LNCaP clone FGC (cell line): ENCODE results near the gene ODR4.
A peak's percentile ranks its signal among the peaks of the same experiment; 100 is the strongest.
"Not testable (repeated sequence)": the region's sequence is repeated elsewhere in the genome, so short reads cannot be mapped to it uniquely, and the experiment has no call there.

ENCODE experiments used
- DNase-seq: peaks from one replicate; pipeline ENCODE4 v3.0.0-alpha.2; 2011; ENCODE audit warnings: low read depth
- H3K4me3 ChIP-seq: 2 replicates; pipeline ENCODE4 v1.5.1; 2011; ENCODE audit warnings: mild to moderate bottlenecking, low read depth, low read length, control low read depth
- TF ChIP-seq, protein P1 (sequence below): IDR thresholded peaks from 2 replicates; pipeline ENCODE4 v1.5.1; 2012; ENCODE audit warnings: mild to moderate bottlenecking; ENCODE audit not compliant: control insufficient read depth, insufficient read depth; ENCODE audit errors: extremely low read depth

ODR4 gene

DNA sequence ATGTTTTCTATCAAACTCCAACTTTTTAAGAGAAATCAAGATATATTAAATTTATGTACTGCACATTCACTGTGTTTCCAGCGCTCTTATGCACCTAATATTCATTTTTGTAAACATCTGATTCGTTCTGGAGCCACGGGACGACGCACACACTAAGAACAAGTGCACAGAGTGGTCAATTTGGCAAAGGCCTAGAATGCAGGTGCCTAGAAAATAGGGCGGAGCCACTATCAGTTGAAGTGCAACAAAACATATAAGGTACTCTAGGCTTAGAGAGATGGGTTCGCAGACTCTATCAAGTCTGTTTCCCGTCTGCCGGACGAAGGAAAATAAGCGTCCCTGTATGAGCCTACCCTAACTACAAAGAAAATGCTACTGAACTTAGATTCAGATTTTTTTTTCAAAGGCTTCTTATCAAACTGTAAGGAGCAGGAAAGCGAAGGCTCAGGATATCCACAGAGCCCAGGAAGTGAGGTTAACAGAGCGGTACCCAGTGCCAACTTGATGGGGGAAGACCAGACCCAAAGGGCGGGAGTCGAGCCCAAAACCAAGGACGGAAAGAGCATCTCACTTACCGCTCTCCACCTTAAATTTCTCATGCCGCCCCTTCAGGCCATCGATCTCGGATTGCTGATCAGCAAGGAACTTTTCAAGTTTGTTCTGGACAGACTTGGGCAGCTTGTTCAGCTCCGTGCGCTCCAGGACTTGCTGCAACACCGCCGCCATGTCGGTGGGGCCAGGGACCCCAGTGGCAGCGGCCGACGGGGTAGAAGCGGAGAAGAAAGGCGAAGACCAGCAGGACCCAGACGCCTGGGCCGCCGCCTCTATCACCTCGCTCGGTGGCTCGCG lies 1.1 kb upstream of the ODR4 start:
- H3K4me3 ChIP-seq, result peak overlapping the region; percentile 91
- DNase-seq, result peak; percentile 54
- TF ChIP-seq, protein P1, sequence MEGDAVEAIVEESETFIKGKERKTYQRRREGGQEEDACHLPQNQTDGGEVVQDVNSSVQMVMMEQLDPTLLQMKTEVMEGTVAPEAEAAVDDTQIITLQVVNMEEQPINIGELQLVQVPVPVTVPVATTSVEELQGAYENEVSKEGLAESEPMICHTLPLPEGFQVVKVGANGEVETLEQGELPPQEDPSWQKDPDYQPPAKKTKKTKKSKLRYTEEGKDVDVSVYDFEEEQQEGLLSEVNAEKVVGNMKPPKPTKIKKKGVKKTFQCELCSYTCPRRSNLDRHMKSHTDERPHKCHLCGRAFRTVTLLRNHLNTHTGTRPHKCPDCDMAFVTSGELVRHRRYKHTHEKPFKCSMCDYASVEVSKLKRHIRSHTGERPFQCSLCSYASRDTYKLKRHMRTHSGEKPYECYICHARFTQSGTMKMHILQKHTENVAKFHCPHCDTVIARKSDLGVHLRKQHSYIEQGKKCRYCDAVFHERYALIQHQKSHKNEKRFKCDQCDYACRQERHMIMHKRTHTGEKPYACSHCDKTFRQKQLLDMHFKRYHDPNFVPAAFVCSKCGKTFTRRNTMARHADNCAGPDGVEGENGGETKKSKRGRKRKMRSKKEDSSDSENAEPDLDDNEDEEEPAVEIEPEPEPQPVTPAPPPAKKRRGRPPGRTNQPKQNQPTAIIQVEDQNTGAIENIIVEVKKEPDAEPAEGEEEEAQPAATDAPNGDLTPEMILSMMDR, result no peak

DNA sequence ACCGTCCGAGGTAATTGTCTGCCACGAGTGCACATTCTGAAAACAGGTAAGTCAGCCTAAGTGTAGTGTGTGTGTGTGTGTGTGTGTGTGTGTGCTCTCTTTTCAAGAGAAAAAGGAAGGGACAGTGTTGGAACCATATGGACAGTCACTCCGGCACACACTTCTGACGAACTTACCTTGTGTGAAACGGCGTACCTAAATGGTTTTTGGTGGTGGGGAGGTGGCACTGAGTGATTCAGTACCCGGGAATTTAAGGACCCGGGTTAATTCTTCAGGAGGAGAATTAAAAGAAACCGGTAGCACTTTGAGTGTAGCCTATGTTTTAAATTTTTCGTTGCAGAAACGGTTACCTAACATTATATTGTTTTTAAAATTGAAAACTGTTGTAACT lies 286 bp downstream of the ODR4 start:
- TF ChIP-seq, protein P1, result no peak
- H3K4me3 ChIP-seq, result peak overlapping the region; percentile 91
- no peak for DNase-seq

DNA sequence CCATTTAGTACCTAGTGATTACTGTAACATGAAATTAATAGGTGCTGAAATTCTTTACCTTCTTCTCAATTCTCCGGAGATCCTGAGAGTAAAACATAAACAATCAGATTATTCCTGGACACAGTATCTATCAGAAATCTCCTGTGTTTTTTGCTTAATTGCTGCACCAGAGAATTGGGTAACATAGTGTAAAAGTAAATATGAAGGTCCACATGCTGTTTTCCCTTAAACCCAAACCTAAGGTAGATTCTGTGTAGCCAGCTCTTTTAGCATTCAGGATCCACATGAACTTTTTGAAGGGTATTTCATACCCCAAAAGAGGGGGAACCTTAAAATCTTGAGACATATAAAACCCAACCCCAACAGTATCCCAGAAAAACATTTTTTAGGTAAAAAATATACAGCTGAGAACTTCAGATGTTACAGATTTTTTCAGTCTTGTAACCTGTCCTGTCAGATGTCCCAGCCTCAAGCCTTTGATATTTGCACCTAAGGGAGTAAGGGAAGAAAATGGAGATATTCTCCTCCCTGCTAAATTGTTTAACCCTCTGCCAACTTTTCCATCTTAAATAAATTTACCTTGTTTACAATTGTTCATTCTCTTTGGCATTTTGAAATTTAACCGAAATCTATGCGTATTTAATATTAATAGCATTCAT lies 11.2 kb downstream of the ODR4 start:
- DNase-seq, result no peak
- TF ChIP-seq, protein P1, result no peak
- H3K4me3 ChIP-seq, result no peak overlapping the region

DNA sequence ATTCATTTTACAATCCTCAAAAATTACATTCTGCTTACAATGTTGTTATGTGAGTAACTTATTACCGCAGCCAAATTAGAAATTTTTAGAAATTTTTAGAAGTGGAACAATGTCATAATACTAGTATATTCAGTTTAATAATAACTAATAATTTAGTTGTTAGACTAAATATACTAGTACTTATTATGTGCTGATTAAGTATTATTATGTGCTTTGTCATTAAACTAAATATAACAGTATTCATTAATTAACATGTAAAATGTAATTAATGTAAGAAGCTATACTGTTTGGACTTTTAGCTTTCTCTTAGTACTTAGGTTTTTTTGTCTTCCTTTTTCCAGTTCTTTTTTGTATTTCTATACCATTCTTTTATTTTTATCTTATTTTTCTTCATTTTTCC lies 15.3 kb downstream of the ODR4 start:
- TF ChIP-seq, protein P1, result no peak
- no peak overlapping the region for H3K4me3 ChIP-seq
- DNase-seq, result no peak

DNA sequence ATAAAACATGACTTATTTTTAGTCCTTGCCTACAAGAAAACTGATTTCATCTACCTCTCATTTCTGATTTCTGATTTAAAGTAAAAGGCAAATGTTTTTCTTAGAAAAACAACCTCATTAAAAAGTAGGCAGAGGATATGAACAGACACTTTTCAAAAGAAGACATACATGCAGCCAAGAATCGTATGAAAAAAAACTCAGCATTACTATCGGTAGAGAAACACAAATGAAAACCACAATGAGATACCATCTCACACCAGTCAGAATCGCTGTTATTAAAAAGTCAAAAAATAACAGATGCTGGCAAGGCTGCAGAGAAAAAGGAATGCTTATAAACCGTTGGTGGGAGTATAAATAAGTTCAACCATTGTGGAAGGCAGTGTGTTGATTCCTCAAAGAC lies 16.2 kb downstream of the ODR4 start:
- DNase-seq, result no peak
- TF ChIP-seq, protein P1, result no peak
- no peak overlapping the region for H3K4me3 ChIP-seq

DNA sequence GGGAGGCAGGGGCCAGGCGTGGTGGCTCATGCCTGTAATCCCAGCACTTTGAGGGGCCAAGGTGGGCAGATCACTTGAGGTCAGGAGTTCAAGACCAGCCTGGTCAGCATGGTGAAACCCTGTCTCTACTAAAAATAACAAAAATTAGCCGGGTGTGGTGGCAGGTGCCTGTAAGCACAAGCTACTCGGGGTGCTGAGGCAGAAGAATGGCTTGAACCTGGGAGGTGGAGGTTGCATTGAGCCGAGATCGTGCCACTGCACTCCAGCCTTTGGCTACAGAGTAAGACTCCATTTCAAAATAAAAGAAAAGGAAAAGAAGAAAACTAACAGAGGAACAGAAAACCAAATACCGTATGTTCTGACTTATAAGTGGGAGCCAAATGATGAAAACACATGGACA lies 17.1 kb downstream of the ODR4 start:
- not testable (repeated sequence) for H3K4me3 ChIP-seq, DNase-seq

DNA sequence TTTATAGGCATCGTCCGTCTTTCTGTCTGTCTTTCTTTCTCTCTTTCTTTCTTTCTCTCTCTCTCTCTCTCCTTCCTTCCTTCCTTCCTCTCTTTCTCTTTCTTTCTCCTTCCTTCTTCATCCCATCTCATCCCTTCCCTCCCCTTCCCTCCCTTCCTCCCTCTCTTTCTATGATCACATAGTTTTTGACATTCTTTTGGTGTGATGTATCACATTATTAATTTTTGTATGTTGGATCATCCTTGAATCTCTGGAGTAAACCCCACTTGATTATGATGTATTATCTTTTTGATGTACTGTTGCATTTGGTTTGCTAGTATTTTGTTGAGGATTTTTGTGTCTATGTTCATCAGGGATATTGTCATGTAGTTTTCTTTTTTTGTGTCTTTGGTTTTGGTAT lies 25.8 kb downstream of the ODR4 start:
- not testable (repeated sequence) for DNase-seq, H3K4me3 ChIP-seq

DNA sequence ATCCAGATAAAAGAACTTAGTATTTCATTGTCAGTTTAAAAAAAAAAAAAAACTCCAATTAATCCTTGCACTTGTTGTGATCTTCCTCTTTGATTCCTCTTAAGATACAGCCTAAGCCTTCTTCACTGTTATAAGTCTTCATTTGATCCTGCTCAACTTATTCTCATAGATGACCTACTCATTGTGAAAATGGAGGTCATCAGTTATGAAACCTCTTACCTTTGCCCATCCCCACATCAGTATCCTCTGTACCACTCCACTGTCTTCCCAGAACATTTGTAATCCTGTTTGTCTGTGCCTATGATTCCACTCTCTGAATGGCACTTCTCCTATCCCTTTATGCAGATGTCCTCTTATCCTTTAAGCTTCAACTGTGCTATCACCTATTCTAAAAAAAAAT lies 28.0 kb downstream of the ODR4 start:
- TF ChIP-seq, protein P1, result no peak
- no peak for DNase-seq
- no peak overlapping the region for H3K4me3 ChIP-seq
